Bronchial smooth muscle cell (primary cell): Measurements from ENCODE around the gene HTR3E. TPM values are rescaled to one million over a fixed set of nuclear protein-coding genes. Genes with fewer than 3 reads are reported as not detected.

Experiments
- total RNA-seq: library from RNA; depleted of rRNA; stranded (reverse); fragments of >200 nt; gene quantifications from 2 replicates; pipeline ENCODE4 v1.2.1, GENCODE V29; 2014

HTR3E gene, protein sequence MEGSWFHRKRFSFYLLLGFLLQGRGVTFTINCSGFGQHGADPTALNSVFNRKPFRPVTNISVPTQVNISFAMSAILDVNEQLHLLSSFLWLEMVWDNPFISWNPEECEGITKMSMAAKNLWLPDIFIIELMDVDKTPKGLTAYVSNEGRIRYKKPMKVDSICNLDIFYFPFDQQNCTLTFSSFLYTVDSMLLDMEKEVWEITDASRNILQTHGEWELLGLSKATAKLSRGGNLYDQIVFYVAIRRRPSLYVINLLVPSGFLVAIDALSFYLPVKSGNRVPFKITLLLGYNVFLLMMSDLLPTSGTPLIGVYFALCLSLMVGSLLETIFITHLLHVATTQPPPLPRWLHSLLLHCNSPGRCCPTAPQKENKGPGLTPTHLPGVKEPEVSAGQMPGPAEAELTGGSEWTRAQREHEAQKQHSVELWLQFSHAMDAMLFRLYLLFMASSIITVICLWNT
- not detected in 2 replicates for total RNA-seq

DNA sequence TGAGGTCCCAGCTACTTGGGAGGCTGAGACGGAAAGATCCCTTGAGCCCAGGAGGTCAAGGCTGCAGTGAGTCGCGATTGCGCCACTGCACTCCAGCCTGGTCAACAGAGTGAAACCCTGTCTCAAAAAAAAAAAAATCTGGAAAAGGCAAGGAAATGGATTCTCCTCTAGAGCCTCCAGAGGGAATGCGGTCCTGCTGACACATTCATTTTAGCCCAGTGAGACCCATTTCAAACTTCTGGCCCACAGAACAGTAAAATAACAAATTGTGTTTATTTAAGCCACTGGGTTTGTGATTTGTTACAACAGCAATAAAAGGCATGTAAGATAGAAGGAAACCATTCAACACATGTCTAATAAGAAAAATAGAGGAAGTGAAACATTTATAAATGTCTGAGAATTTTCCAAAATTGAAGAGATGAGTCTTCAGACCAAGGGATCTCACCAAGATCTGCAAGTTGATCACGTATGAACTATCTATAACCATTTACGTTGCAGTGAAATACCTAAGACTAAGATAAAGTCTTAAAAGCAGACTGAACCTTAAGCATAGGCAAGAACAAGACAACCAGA lies at the start of gene HTR3E:
Gene HTR3E (plus strand): TSS at position 254 of the 573 bp plus-strand sequence. CDS start 466 bp downstream, outside the sequence.

DNA sequence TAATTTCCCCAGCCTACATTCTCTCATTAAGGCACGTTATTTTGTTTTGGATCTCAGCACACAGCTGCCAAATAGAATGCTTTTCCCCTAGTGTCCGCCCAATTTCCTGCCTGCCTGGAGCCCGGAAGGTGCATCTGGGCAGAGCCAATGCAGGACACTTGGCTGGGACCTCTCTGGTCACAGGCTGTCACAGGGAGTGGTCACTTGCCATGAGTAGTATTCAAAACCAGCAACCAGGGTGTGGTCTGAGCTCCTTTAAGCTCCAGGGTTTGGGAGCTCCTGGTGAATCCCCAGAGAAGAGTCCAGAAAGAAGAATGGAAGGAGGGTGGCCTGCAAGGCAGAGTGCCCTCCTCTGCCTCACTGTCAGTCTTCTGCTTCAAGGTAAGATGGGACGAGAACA lies 44.1 kb upstream of the HTR3E start, which contains the start of gene HTR3C:
Gene HTR3C (plus strand): TSS at position 281 of the 400 bp plus-strand sequence. CDS start 34 bp downstream, at position 315.

DNA sequence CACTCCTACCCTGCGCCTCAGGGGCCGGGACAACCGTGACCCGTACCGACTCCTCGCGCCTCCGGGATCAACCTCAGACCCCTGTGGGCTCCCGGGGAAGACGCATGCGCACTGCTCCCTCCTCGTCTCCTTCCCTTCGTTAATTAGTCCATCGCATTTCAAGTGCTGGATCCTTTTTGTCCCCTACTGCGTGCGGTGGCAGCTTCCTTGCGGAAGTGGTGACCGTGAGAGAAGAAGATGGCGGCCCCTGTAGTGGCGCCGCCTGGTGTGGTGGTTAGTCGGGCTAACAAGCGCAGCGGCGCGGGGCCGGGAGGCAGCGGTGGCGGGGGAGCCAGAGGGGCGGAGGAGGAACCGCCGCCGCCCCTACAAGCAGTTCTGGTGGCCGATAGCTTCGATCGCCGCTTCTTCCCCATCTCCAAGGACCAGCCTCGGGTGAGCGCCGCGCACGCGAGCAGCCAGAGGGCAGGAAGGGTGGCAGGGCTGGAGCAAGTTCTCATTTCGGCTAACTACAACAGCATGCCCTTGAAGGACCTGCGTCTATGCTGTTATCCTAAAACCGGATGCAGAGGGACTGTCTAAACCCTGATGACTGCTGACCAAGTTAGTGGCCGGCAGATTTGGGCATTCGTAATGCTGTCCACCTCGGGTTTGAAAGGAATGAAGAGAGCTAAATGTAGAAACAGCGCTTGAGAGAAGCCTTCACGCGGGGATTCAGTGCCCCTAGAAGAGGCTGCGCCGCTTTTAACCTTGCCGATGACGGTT lies 38.5 kb downstream of the HTR3E start, which contains the start of gene EIF2B5:
Gene EIF2B5 (plus strand): TSS at position 210 of the 762 bp plus-strand sequence. CDS start 28 bp downstream, at position 238.

GRCh38 chr3:184154885-184155643 lies 58.2 kb downstream of the HTR3E start, which contains the start of gene DVL3:
Gene DVL3 (plus strand): TSS chr3:184155377. CDS start chr3:184155636, 259 bp downstream.

Other genes with a start within 250 kb of the HTR3E start
- gene PARL, start 212.2 kb upstream of the HTR3E start, total RNA-seq = 30.7 and 45.6 TPM in 2 replicates
- 13.9 and 23.1 TPM in 2 replicates for gene ABCC5, start 79.2 kb upstream of the HTR3E start, total RNA-seq
- gene HTR3D, start 65.3 kb upstream of the HTR3E start, total RNA-seq = not detected in 2 replicates
- not detected in 2 replicates for gene HTR3C, start 44.0 kb upstream of the HTR3E start, total RNA-seq
- gene EIF2B5, start 38.3 kb downstream of the HTR3E start, total RNA-seq = 29.9 and 32.8 TPM in 2 replicates
- gene DVL3, start 58.3 kb downstream of the HTR3E start, total RNA-seq = 28.7 and 36.6 TPM in 2 replicates
- gene AP2M1, start 77.8 kb downstream of the HTR3E start, total RNA-seq = 624 and 646 TPM in 2 replicates
- 57.1 and 68.0 TPM in 2 replicates for gene ABCF3, start 89.1 kb downstream of the HTR3E start, total RNA-seq
- gene VWA5B2, start 132.5 kb downstream of the HTR3E start, total RNA-seq = not detected in 2 replicates
- gene ALG3, start 151.9 kb downstream of the HTR3E start, total RNA-seq = 20.5 and 21.4 TPM in 2 replicates
- gene EEF1AKMT4, start 152.6 kb downstream of the HTR3E start, total RNA-seq = 1.1 and 1.5 TPM in 2 replicates
- 0.16 TPM in 1 of 2 replicates, not detected in the other for gene CAMK2N2, start 164.5 kb downstream of the HTR3E start, total RNA-seq
- gene ECE2, start 179.0 kb downstream of the HTR3E start, total RNA-seq = not detected in 2 replicates
- gene PSMD2, start 202.2 kb downstream of the HTR3E start, total RNA-seq = 431 and 478 TPM in 2 replicates
- 222 and 223 TPM in 2 replicates for gene EIF4G1, start 217.5 kb downstream of the HTR3E start, total RNA-seq
- gene FAM131A, start 240.5 kb downstream of the HTR3E start, total RNA-seq = 15.0 and 19.2 TPM in 2 replicates